HG02610 (cell line): ENCODE data around the gene IGLL1.

Experiments used
- ATAC-seq: cut with Tn5 transposase; IDR thresholded peaks from one replicate; pipeline ENCODE4 v1.9.1; 2021; ENCODE audit warnings: mild to moderate bottlenecking, moderate library complexity; ENCODE audit not compliant: unreplicated experiment

IGLL1 gene

DNA sequence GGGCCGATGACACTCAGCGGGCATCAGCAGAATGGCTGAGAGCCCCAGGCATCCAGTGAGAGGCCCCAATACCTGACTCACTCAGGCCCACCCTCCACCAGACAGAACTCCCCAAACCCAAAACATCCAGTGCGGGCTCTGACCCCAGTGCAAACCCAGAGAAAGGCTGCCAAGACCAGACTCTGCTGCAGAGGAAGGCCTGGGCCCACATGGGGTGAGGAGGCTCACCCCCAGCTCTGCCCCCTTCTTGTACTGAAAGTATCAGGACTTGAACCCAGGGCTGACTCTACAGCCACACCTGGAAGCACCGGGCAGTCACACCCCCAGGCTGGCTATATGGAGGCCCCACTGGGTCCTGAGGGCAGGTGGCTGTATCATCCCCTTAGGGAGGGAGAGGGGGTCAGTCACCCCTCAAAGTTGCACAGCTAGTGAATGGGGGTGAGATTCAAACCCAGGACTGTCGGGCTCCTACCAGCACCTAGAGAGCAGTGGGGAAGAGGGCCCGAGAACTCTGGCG, 49.3 kb downstream of the IGLL1 start:
- ATAC-seq, result no peak

DNA sequence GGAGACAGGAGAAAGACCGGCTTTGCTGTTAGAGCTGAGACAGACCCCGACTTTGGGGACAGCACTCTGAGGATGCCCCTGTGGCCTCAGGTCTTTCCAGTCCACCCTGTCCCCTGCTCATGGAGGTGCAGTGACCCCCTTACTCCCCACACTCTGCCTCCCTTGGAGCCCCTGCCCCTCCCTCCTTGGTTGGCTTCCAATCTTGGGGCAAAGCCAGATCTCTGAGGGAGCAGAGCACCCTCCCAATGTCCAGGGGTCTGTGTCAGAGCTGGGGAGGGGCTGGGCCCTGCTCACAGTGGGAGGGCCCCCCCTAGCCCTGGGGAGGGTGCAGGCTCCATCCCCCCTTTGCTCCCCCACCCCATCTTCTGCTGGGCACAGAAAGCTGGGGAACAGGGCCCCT, 50.0 kb downstream of the IGLL1 start:
- ATAC-seq, result no peak

DNA sequence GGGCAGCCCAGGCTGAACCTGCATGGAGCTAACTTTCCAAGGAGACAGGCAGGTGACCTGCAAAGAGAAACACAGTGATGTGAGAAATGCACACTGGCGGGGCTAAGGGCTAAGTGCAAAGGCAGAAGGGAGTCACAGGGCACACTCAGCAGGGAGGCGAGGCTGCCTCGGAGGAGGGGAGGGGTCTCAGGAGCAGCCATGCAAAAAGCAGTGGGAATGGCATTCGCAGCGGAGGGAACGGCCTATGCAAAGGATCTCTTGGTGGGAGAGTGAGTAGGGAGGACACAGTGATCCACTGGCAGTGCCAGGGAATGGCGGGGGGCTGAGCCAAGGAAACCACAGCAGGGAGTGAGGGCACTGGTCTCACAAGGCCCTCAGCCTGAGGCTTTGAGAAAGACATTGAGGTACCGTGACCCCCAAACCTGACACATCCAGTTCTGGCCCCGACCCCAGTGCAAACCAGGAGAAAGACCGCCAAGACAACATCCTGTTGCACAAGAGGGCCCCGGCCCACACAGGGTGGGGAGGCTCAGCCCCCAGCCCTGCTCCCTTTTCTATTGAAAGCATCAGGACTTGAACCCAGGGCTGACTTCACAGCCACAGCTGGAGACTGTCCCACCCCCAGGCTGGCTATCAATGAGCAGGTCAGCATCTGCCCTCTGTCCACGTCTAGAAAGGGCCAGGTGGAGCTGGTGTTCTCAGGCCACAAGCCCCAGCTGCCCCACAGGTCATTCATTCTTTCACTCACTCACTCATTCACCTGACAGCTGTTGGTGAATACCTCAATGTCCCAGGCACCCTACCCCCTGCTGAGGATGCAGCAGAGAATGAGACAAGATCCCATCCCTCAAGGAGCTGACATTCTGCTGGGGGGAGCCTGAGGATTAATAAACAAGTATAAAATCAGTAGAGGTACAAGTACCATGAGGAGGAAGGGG, 50.7 kb downstream of the IGLL1 start:
- no peak for ATAC-seq

DNA sequence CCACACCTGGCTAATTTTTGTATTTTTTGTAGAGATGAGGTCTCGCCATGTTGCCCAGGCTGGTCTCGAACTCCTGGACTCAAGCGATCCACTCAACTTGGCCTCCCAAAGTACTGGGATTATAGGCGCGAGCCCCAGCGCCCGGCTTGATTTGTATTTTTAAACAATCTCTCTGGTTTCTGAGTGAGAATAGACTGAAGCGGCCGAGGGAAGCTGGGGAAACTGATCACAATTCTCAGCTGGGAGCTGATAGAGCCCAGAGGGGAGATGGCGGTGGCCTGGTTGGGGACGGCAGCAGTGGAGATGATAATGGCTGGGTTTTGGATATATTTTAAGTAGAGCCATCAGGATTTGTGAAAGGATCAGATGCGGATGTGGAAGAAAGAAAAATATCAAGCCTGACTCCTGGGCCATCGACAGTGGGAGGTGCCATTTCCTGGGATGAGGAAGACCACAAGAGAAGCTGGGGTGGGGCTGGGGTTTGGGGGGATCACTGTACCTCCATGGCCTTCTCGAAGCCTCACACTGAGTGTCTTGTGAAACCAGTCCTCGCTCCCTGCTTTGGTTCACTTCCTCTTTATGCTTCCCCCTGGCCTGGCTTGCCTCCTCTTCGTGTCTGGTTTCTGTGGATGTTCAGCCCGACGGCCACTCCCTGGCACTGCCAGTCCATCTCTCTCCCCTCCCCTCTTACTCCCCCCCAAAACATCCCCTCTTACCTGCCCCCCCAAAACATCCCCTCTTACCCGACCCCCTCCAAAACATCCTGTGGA, 51.9 kb downstream of the IGLL1 start:
- no peak for ATAC-seq

DNA sequence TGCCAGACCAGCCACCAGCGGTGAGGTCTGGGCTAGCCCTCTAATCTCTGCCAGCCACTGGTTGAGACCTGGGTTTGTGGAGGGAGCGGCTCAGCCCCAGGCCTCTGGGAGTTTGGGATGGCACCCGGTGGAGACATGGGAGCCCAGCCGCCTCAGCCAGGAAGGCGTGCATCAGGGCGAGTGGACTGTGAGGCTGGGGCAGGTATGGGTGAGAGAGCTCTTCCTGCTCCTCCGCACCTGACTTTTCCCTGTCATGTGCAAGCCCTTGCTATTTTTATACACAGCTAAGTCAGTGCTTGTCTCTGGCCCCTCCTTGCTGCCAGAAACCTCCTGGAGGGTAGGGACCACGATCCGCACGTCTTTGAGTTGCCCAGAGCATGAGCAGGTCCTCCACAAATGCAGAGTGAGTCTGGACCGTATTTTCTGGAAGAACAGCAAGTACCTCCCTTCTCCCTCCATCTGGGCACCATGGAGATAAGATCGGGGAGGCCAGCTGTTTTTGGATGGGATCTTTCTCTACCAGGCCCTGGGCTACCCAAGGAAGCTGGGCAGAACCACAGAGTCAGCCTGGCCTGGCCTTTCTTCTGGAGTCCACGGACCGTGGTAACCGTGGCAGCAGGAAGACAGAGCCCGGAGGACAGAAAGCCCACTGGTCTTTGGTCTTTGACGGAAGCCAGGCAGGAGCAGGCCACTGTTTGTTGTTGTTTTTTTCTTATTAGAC, 53.3 kb downstream of the IGLL1 start:
- ATAC-seq, result no peak

DNA sequence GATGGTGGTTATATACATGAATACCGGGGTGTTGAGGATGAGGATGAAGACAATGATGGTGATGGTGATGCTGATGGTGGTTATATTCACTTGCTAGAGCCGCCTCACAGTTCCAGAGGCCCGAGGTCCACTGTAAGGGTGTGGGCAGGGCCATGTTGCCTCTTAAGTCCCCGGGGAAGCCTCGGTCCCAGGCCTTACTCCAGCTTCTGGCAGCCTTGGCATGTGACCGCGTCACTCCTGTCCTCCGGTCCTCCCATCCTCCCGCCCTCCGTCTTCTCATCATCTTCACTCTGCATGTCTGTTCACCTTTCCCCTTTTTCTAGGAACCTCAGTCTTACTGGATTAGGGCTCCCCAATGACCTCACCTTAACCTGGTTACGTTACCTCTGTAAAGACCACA, 54.6 kb downstream of the IGLL1 start:
- ATAC-seq, result no peak

DNA sequence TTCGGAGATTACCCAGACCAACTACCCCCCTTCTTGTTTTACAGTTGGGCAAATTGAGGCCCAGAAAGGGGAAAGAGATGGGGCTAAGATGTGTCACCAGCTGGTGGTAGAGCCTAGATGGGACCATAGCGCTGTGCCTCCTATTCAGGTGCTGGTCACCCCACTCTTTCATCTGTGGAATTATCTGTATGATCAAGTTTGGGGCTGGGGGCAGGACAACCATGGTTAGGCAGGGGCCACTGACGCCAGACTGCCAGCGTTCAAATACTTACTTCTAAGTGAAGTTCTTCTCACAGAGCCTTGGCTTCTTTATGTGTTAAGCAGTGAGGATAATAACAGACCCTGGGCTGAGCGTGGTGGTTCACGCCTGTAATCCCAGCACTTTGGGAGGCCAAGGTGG, 55.9 kb downstream of the IGLL1 start:
- ATAC-seq, result no peak

DNA sequence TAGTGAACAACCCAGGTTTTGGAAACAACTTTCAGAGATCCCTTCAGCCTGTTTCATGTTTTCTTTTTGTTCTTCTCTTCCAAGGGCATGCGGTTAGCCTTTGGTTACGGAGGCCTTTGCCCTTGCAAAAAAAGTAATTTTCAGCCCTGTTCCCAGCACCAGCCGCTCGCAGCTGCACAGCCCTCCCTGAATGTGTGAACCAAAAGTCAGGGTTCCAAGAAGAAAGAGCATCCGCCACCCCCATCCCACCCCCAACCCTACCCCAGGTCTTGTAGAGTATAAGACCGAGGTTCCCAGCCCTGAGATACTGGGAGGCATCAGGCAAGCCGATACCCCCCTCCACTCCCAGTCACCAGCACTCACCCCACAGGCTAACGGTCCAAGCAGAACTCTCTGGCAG, 56.4 kb downstream of the IGLL1 start:
- no peak for ATAC-seq
